Stimulated activated CD8-positive, alpha-beta memory T cell treated with anti-CD3 and anti-CD28 coated beads, Interleukin-7, amount 100 ng/mL, for 4 hours (primary cell): Measurements from ENCODE around the gene CALN1.
"Not testable (repeated sequence)": the region's sequence is repeated elsewhere in the genome, so short reads cannot be mapped to it uniquely, and the experiment has no call there.

Source experiments
- DNase-seq, 2 donors: peaks; one replicate each; pipeline ENCODE4 v3.0.0-alpha.2; 2020; ENCODE audit warnings: low read depth in 2 of 2

The CALN1 gene

DNA sequence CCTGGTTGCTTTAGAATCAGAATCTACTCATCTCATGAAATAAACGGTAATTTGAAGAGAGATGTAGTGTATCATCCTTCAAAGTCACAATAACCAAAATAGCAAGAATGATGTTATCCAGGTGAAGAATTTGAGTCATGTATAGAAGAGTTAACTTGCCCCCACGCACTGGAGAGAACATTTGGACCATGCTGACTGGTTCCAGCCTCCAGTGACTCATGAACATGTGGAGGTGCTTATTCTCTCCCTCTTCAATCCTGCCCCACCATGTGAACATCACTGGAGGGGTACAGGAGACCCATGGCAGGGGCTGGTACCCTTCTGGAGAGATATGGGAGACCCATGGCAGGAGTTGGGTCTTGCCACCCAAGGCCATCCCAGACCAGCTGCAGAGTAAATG, 427.8 kb downstream of the CALN1 start:
- no peak for DNase-seq

DNA sequence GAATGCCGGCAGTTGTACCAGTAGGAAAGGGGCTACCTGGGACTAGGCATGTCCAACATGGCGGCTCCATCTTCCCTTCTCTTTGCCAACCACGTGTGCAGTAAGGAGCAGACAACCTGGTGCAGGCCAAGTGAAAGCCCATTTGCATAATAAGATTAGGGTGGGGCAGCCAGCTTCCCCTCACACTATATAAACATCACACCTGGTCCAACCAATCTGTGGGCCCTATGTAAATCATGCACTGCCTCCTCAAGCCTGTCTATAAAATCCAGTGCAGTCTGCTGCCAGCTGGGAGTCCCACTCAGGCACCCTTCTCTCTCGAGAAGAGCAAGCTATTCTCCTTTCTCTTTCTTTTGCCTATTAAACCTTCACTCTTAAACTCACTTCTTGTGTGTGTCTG, 429.3 kb downstream of the CALN1 start:
- DNase-seq, result no peak

DNA sequence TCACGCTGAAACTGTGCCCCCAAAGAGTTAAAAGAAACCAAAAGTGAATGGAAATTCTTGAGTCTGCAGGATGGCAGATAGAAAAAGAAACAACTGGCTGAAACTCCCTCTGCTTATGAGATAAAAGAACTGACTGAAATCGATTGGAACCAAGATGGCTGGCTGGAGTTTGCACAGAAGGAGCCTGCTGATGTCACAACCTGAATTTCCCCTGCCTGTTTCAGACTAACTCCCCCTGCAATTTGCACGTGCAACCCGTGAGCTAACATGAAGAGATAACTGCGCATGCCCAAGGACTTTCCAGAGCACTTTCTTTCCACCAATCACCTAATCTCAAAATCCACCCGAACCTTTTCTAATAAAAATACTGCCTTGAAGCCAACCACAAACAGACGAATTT, 435.5 kb downstream of the CALN1 start:
- DNase-seq, result no peak

DNA sequence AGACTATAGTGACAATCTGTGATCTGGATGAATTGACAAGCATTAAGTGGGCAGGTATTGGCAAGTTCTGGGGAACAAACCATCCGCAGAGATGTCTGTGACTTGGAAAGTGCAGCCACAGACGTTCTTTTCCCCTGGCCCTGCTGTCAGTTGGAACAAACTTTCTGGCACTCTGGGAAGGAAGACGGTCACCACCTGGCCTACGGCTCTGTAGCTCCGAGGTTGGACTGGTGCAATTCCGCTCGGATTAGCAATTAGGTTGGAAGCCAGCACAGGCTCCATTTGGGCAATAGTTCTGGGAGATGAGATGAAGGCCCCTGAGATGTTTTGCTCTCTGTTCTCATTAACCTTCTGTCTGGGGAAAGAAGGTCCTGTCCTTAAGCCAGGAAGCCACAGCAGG, 437.5 kb downstream of the CALN1 start:
- no peak for DNase-seq

DNA sequence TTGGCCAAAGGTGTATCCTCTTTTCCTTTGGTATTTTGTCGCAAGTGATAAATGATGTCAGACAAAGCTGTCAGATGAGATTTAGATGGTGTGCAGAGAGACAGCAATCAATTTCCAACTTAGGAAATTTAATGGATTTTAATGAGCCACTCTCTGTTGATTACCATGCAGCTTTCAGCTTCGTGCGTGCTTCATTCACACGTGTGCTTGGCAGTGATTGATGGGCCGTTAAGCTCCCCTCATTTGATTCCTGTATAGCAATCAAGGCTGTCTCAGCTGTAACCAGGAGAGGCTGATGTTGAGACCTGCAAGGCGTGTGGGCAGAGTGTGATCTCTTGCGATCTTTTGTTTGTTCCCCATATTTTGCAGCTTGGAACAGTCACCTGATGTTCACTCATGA, 439.6 kb downstream of the CALN1 start:
- no peak for DNase-seq

DNA sequence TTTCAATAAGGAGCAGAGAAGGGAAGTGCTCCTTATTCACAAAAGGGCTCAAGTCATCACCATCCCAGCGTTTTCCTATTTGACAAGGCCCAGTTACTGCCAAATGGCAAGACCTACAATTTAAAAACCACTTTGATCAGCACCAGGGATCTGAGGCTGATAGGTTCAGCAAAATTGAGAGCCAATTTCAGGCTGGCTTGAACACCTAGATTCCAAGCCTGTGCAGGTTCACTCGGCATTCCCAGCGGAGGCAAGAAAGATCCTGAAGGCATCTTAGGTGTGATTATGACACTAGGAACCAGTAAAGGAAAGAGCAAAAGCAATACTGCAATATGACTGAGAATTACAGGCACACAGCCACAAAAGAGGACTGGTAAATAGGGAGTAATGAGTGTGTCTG, 441.4 kb downstream of the CALN1 start:
- DNase-seq, result no peak

DNA sequence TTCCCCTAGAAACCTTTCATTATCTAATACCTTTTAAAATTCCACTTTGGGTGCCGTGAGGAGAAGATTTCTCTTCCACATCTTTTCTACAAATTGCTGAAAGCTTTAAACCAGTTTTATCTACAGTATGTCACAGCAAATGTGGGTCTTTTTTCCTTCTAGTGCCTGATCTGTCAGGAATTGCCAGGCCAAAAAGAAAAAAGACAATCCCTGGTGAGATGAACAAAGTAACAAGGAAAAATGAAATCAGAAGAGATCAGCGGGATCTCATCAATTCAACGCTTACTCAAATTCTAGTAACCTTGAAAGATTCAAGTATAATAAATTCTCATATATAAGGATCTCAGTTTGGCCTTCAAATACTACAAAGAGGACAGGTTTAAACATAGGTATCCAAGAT, 449.5 kb downstream of the CALN1 start:
- DNase-seq, result no peak

DNA sequence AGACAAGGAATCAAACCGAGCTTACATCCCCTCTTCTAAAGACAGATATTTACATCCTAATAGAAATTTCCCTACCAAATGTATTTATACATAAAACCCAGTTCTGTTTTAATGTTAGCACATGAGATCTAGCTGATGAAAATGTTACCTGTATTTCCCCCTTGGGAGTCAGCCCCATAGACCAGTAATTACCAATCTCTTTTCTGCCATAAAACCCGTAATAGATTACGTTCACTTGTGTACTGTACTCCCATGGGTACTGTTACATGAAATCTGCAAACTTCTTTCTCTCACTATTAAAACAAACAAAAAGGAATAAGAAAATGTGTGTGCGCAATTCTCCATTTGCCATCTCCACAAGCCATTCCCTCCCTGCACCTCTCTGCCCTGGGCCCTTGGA, 450.9 kb downstream of the CALN1 start:
- no peak for DNase-seq

DNA sequence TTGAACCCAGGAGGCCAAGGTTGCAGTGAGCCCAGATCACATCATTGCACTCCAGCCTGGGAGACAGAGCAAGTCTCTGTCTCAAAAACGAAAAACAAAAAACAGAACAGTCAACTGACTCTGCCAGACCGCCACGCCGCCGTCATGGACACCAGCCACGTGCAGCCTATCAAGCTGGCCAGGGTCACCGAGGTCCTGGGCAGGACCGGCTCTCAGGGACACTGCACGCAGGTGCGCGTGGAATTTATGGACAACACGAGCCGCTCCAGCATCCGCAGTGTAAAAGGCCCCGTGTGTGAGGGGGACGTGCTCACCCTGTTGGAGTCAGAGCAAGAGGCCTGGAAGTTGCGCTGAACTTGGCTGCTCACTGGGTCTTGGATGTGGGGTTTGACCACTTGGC, 470.0 kb downstream of the CALN1 start:
- DNase-seq, result no peak

DNA sequence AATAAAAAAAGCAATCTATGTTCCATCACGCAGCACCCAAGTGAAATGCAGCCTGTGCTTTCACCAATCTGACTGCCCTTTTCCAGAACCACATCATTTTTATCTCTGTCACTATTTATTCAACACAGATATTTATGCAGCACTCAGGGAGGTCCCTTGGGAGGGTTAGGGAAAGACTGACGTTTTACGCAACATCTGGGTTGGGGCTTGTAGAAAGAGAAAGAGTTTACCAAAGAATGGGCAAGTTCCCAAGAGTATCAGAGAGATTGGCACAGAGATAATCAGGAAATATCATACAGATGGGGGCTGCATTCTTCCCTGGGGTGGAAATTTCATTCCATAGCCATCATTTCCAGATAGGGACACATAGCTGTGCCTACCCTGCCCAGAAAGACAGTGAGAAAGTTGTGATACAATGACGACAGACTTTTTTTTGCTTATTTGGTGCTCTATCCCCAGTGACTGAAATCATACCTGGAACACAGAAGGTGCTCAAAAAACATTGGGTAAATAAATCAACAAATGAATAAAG, 474.2 kb downstream of the CALN1 start:
- no peak for DNase-seq

DNA sequence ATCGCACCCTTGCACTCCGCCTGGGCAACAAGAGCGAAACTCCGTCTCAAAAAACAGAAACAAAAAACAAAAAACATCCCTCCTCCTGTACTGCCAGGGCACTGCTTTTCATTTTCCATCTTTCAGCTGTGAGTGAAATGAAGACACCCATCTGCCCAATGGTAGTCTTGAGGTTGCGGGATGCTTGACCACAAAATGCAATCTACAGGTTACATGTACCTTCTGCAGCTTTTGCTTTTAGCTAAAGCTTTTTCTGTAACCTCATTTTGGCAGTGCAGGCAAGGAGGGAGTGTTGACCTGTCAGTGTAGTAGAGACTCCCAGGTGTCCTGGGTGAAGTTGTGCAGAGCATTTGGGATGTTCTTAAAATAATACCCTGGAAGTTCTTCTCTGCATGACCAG, 476.5 kb downstream of the CALN1 start:
- DNase-seq, result no peak

DNA sequence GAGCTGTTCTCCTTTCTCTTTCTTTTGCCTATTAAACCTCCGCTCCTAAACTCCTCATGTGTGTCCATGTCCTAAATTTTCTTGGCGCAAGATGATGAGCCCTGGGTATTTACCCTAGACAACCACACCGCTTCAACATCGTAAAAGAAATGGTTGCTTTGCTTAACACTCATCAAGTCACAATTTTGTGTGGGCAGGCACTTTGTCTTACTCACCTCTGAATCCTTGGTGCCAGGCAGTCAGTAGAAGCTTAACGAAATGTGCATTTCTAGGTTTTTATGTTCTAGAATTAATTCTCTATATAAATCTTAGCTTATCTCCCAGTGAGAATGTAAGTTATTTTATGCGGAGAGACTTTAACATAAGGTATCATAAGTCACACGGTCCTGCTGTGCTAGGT, 478.7 kb downstream of the CALN1 start:
- DNase-seq, result no peak

DNA sequence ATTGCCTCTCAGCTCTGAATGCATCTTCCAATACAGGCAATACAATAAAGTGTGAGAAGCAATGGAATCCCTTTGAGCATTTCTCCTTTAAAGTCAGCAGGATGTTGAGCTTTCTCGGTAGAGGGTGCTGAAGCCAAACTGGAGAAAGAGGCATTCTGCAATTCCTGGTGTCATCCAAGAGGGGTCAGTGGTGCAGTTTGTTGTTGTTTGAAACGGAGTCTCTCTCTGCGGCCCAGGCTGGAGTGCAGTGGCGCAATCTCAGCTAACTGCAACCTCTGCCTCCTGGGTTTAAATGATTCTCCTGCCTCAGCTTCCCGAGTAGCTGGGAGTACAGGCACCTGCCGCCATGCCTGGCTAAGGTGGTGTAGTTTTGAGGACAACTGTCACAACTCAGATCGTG, 486.5 kb downstream of the CALN1 start:
- no peak for DNase-seq

DNA sequence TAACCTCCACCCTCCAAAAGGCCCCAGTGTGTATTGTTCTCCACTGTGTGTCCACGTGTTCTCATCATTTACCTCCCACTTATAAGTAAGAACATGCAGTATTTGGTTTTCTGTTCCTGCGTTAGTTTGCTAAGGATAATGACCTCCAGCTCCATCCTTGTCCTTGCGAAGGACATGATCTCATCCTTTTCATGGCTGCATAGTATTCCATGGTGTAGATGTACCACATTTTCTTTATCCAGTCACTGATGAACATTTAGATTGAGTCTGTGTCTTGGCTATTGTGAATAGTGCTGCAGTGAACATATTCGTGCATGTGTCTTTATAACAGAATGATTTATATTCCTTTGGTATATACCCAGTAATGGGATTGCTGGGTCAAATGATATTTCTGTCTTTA, 497.9 kb downstream of the CALN1 start:
- DNase-seq, result not testable (repeated sequence)

DNA sequence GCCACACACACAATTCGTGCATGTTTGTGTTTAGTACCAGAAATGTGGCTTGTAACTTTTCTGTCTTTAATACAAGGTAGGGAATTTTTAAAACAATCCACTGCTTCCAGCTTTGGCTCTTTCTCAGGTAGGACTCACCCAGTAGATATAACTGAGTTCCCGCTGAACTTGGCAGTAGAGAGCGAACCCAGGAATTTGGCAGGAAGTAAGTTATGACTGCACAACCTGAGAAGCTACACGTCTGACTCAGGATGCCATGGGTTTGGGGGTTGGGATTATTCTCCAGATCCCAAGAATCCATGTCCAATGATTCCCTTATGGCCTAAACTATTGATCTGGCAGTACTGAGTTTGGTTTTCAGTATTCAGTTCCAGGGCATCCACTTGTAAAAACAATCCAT, 499.7 kb downstream of the CALN1 start:
- no peak for DNase-seq

DNA sequence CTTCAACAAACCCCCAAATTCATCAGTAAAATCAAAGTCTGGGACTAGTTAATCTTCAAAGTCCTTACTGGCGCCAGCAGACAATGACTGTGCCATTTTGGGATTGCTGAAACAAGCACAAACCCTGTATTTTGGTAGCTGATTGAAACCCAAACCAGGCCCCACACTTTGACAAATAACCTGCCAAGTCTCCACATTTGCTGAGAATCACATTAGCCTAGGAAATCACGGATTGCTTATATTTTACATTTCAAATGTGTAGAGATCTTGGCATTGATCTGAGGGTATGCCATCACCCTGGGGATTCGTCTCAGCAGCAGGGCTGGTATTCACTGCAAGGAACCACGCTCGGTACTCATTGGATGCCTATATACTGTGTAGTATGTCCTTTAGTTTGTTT, 501.1 kb downstream of the CALN1 start:
- no peak for DNase-seq

DNA sequence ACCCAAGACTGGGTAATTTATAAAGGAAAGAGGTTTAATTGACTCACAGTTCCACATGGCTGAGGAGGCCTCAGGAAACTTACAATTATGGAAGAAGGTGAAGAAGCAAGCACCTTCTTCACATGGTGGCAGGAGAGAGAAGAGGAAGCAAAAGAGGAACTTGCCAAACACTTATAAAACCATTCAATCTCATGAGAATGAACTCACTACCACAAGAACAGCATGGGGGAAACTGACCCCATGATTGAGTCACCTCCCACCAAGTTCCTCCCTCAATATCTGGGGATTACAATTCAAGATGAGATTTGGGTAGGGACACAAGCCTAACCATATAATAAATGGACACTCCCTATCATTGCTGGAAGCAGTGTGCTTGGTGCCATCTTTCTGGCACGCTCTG, 506.3 kb downstream of the CALN1 start:
- DNase-seq, result no peak

DNA sequence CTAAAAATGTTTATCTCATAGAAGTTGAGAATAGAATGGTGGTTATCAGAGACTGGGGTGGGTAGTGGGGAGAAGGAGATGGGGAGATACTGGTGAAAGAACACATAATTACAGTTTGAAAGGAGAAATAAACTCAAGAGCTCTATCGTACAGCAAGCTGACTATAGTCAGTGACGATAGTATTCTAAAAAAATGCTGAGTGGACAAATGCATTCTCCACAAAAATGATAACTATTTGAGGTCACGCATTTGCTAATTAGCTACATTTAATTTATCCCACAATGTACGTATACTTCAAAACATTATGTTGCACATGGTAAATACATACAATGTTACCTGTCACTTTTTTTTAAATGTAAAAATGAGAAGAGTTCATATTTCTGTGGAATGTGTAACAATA, 507.7 kb downstream of the CALN1 start:
- DNase-seq, result no peak

DNA sequence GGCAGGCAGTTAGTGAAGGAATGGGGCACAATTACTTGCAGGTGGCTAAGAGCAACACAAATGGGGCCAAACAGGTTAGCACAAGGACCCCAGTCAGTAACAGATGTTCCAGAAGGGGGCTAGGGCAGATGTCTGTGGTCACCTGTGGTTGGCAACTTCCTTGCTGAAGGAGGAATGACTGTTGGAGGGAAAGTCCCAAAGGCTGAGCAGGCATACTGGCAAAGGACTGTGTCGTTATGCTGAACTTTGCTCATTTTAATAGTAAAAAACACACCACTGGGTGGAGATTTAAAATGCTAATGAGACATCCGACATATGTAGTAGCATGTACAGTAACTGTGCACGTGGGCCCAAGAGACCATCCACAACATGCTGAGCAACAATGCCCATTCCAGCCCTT, 511.6 kb downstream of the CALN1 start:
- no peak for DNase-seq

DNA sequence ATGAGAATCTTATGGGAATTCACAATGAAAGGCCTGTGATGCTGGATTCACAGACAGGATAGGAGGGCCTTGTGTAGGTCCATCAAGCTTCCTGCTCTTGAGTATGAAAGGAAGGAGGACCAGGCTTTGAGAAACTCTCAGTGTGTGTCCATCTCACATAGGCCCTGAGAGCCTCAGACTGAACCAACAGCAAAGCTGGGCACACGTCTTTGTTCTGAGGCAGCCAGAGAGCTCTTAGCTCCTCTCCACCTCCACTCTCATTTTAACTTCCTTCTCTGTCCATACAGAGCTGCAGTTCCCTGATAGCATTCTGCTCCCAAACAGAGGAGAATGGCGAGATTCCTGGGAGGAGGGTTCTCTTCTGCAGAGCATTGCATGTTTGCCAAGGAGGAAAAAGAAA, 515.6 kb downstream of the CALN1 start:
- DNase-seq, result no peak

DNA sequence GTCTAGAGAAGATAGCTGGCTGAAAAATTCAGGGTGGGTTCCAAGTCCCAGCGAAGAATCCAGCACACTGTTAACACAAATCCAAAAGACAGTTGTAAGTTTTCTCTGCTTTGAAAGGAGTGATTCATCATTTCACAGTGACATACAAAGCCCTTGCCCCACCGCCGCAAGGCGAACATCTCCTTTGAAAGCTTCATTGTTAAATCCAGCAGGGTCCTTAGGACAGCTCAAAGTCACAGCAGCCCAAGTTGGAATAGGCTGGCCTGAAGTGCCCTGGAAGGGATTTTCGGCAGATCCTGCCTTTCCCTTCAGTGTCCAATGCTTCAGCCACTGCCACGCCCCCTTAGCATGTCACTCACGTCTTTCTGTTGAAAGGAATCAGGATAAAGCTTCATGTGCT, 526.1 kb downstream of the CALN1 start:
- DNase-seq, result no peak

DNA sequence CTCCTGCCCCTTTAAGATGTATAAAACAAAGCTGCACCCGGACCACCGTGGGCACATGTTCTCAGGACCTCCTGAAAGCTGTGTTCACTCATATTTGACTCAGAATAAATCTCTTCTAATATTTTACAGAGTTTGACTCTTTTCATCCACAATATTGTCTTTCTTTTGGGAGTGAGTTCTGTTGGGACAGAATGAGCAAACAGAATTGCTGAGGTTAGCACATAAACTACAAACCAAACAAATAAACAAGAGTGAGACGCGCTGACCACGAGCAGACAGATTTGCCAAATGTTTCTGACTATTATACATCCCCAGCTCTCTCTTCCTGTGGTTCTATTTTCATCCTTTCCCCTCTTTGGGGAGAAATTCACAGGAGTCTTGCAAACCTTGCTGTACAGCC, 526.7 kb downstream of the CALN1 start:
- no peak for DNase-seq

DNA sequence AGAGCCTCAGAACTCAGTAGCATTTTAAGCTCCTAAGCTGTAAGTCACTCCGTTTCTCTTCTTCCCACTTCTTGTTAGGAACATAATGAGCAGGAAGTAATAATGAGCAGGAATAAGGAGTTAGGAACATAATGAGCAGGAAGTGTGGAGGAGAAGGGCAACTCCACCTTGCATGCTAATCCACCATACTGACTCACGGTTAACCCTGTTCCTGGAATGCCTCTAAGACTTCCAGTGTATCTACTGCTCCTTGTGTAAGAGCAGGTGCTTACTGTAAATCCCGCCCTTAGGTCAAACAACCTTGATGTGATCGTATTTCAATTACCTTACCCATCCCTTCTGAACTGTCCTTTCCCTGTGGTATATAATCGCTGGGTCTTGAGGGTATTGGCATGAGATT, 528.7 kb downstream of the CALN1 start:
- DNase-seq, result no peak

DNA sequence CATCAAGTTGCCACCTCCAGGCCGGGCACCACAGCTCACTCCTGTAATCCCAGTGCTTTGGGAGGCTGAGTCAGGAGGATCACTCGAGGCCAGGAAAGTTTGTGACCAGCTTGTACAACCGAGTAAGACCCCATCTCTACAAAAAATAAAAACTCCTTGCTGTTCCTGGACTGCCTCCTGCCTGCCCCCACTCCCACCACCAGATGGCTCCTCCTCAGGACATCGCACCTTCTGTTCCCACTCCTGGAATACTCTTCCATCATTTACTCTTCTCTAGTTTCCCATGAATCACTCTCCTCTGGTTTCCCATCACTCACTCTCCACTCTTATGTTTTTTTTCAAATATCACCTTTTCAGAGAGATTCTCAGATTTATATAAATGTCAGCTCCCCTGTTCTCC, 540.7 kb downstream of the CALN1 start:
- no peak for DNase-seq

DNA sequence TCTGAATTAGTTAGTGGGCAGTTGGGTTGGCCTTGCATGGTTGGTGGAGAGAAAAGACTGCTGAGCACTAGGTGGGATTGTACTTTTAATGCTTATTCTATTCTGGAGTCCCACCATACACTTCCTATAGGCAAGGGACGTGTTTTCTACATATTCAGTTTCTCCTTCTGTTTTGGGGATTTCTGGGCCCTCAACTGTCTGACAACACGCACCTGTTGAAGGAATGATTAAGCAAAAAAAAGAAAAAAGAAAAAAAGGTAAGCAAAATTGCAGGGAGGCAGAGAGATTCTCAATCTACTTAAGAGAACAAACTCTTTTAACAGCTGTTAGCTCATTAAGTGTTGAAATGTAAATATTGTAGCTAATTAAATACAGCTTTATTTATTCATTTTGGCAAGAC, 541.3 kb downstream of the CALN1 start:
- DNase-seq, result no peak
